ENCODE results near the gene NUPR1. TPM values are rescaled to one million over a fixed set of nuclear protein-coding genes. Genes with fewer than 3 reads are reported as not detected.

NUPR1 gene
- polyA plus RNA-seq, 1 donor (not counting 4 experiments of a cell fraction or from before 2014, with no cell fraction given) = 126 TPM

GRCh38 chr16:28499854-28500253 is 38.9 kb downstream of the NUPR1 start:
- Histone ChIP-seq H3K4me1 (ENCODE audit: control insufficient read depth, extremely low read depth, insufficient read depth, low read length) (no peaks in the 10 kb centered on the region), H3K36me3 (ENCODE audit: control insufficient read depth in 2 of 2, extremely low read depth in 1 of 2, insufficient read depth in 2 of 2, low read length in 2 of 2) (no peaks in the 10 kb centered on the region), H4K20me1 (ENCODE audit: control insufficient read depth, extremely low read depth, insufficient read depth, low read length) (no peaks in the 10 kb centered on the region), H3K4me2 (ENCODE audit: control insufficient read depth, extremely low read depth, insufficient read depth, low read depth, low read length) (no peak overlapping the region), H3K27ac (ENCODE audit: control insufficient read depth, insufficient read depth, low read length) (no peak overlapping the region), H3K9me3 (ENCODE audit: control insufficient read depth, low read depth, low read length) (no peaks in the 10 kb centered on the region), H3K9me1 (ENCODE audit: control insufficient read depth, extremely low read depth, insufficient read depth, low read length) (no peaks in the 10 kb centered on the region), H2AFZ (ENCODE audit: control insufficient read depth, low read length) (no peak overlapping the region), H3K79me2 (ENCODE audit: control insufficient read depth, insufficient read depth, low read length) (no peaks in the 10 kb centered on the region), H3K27me3 (ENCODE audit: control insufficient read depth, extremely low read depth, insufficient read depth, low read length) (peaks cover 14% of the 10 kb centered on the region), H3K4me3 (ENCODE audit: control insufficient read depth in 2 of 3, extremely low read depth in 1 of 3, insufficient read depth in 2 of 3, low read depth in 1 of 3, low read length in 3 of 3) (no peak overlapping the region), H3K9ac (ENCODE audit: control insufficient read depth, extremely low read depth, insufficient read depth, low read length) (no peak overlapping the region)
- dilution Hi-C loops (cut with MboI; ENCODE audit: extremely low pct_ligation_motif_present, low sequenced_read_pairs) = no loop called here
- FAIRE-seq (no peak), DNase-seq (ENCODE audit: low read depth, low spot score) (no peak)
- no peak for TF ChIP-seq EZH2 (IDR thresholded peaks at IDR 0.05; ENCODE audit: low read length)
- TF ChIP-seq, protein P1, sequence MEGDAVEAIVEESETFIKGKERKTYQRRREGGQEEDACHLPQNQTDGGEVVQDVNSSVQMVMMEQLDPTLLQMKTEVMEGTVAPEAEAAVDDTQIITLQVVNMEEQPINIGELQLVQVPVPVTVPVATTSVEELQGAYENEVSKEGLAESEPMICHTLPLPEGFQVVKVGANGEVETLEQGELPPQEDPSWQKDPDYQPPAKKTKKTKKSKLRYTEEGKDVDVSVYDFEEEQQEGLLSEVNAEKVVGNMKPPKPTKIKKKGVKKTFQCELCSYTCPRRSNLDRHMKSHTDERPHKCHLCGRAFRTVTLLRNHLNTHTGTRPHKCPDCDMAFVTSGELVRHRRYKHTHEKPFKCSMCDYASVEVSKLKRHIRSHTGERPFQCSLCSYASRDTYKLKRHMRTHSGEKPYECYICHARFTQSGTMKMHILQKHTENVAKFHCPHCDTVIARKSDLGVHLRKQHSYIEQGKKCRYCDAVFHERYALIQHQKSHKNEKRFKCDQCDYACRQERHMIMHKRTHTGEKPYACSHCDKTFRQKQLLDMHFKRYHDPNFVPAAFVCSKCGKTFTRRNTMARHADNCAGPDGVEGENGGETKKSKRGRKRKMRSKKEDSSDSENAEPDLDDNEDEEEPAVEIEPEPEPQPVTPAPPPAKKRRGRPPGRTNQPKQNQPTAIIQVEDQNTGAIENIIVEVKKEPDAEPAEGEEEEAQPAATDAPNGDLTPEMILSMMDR (optimal IDR thresholded peaks at IDR 0.05 in 1 of 3, IDR thresholded peaks at IDR 0.05 in 1 of 3, conservative IDR thresholded peaks at IDR 0.05 in 1 of 3; ENCODE audit: extremely low read depth in 1 of 3, insufficient read depth in 2 of 3, low read length in 3 of 3) = no peak

- DNase-seq (ENCODE audit: low read depth, low spot score) = no peak
- H3K27me3 ChIP-seq (ENCODE audit: control insufficient read depth, extremely low read depth, insufficient read depth, low read length) = peaks cover 12% of the 10 kb centered on the region
- FAIRE-seq = no peak
- H3K27ac ChIP-seq (ENCODE audit: control insufficient read depth, insufficient read depth, low read length) = no peak overlapping the region
- no peak overlapping the region for H3K4me2 ChIP-seq (ENCODE audit: control insufficient read depth, extremely low read depth, insufficient read depth, low read depth, low read length)
- H4K20me1 ChIP-seq (ENCODE audit: control insufficient read depth, extremely low read depth, insufficient read depth, low read length) = no peaks in the 10 kb centered on the region
- dilution Hi-C loops (cut with MboI; ENCODE audit: extremely low pct_ligation_motif_present, low sequenced_read_pairs) = no loop called here
- no peak overlapping the region for H3K9ac ChIP-seq (ENCODE audit: control insufficient read depth, extremely low read depth, insufficient read depth, low read length)
- no peak overlapping the region for H3K4me3 ChIP-seq (ENCODE audit: control insufficient read depth in 2 of 3, extremely low read depth in 1 of 3, insufficient read depth in 2 of 3, low read depth in 1 of 3, low read length in 3 of 3)
- H3K79me2 ChIP-seq (ENCODE audit: control insufficient read depth, insufficient read depth, low read length) = no peaks in the 10 kb centered on the region
- H2AFZ ChIP-seq (ENCODE audit: control insufficient read depth, low read length) = no peak overlapping the region
- no peaks in the 10 kb centered on the region for H3K9me3 ChIP-seq (ENCODE audit: control insufficient read depth, low read depth, low read length)
- TF ChIP-seq EZH2 (IDR thresholded peaks at IDR 0.05; ENCODE audit: low read length) = no peak
- TF ChIP-seq, protein P1 (optimal IDR thresholded peaks at IDR 0.05 in 1 of 3, IDR thresholded peaks at IDR 0.05 in 1 of 3, conservative IDR thresholded peaks at IDR 0.05 in 1 of 3; ENCODE audit: extremely low read depth in 1 of 3, insufficient read depth in 2 of 3, low read length in 3 of 3) = no peak
- H3K36me3 ChIP-seq (ENCODE audit: control insufficient read depth in 2 of 2, extremely low read depth in 1 of 2, insufficient read depth in 2 of 2, low read length in 2 of 2) = no peaks in the 10 kb centered on the region
- H3K9me1 ChIP-seq (ENCODE audit: control insufficient read depth, extremely low read depth, insufficient read depth, low read length) = no peaks in the 10 kb centered on the region
- no peaks in the 10 kb centered on the region for H3K4me1 ChIP-seq (ENCODE audit: control insufficient read depth, extremely low read depth, insufficient read depth, low read length)
Measured at GRCh38 chr16:28498666-28499381, 40.0 kb downstream of the NUPR1 start.
